ENCODE measurements around the gene CMTM4.

DNA sequence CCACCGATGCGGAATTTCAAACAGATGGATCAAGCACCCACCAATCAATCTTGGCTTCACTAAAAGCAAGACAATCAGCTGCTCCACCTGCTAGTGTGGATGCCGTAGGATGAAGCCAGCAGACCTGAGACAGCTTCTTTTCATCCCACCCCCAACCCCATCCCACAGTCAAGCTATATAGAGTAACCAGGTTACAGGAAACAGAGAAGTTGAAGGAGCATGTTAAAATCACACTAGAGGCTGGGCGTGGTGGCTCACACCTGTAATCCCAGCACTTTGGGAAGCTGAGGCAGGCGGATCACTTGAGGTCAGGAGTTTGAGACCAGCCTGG, 37.7 kb downstream of the CMTM4 start:
- TF ChIP-seq, protein P1, sequence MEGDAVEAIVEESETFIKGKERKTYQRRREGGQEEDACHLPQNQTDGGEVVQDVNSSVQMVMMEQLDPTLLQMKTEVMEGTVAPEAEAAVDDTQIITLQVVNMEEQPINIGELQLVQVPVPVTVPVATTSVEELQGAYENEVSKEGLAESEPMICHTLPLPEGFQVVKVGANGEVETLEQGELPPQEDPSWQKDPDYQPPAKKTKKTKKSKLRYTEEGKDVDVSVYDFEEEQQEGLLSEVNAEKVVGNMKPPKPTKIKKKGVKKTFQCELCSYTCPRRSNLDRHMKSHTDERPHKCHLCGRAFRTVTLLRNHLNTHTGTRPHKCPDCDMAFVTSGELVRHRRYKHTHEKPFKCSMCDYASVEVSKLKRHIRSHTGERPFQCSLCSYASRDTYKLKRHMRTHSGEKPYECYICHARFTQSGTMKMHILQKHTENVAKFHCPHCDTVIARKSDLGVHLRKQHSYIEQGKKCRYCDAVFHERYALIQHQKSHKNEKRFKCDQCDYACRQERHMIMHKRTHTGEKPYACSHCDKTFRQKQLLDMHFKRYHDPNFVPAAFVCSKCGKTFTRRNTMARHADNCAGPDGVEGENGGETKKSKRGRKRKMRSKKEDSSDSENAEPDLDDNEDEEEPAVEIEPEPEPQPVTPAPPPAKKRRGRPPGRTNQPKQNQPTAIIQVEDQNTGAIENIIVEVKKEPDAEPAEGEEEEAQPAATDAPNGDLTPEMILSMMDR (IDR thresholded peaks at IDR 0.05; ENCODE audit: poor library complexity, severe bottlenecking), result no peak
- no peak for TF ChIP-seq TAF1 (IDR thresholded peaks at IDR 0.05; ENCODE audit: low read depth)
- TF ChIP-seq, protein P2, sequence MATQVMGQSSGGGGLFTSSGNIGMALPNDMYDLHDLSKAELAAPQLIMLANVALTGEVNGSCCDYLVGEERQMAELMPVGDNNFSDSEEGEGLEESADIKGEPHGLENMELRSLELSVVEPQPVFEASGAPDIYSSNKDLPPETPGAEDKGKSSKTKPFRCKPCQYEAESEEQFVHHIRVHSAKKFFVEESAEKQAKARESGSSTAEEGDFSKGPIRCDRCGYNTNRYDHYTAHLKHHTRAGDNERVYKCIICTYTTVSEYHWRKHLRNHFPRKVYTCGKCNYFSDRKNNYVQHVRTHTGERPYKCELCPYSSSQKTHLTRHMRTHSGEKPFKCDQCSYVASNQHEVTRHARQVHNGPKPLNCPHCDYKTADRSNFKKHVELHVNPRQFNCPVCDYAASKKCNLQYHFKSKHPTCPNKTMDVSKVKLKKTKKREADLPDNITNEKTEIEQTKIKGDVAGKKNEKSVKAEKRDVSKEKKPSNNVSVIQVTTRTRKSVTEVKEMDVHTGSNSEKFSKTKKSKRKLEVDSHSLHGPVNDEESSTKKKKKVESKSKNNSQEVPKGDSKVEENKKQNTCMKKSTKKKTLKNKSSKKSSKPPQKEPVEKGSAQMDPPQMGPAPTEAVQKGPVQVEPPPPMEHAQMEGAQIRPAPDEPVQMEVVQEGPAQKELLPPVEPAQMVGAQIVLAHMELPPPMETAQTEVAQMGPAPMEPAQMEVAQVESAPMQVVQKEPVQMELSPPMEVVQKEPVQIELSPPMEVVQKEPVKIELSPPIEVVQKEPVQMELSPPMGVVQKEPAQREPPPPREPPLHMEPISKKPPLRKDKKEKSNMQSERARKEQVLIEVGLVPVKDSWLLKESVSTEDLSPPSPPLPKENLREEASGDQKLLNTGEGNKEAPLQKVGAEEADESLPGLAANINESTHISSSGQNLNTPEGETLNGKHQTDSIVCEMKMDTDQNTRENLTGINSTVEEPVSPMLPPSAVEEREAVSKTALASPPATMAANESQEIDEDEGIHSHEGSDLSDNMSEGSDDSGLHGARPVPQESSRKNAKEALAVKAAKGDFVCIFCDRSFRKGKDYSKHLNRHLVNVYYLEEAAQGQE (IDR thresholded peaks at IDR 0.05; ENCODE audit: borderline replicate concordance), result no peak
- TF ChIP-seq EP300 (conservative IDR thresholded peaks at IDR 0.05; ENCODE audit: poor library complexity, severe bottlenecking), result no peak
- no peak for TF ChIP-seq SMC3 (conservative IDR thresholded peaks at IDR 0.05; ENCODE audit: poor library complexity)
- no peak for TF ChIP-seq EZH2 (IDR thresholded peaks at IDR 0.05; ENCODE audit: borderline replicate concordance, insufficient read depth, low read length, poor library complexity, severe bottlenecking)
